AG09319 (cell line): ENCODE results near the gene PLEKHA1.

Source experiments
- DNase-seq: peaks from one replicate; pipeline ENCODE4 v3.0.0-alpha.2; 2010; ENCODE audit warnings: low read depth; ENCODE audit errors: extremely low read depth
- TF ChIP-seq, protein P1 (sequence below): IDR thresholded peaks from 2 replicates; pipeline ENCODE4 v1.5.1; 2011; ENCODE audit warnings: low read depth, mild to moderate bottlenecking, inconsistent platforms, low read length, moderate library complexity

The PLEKHA1 gene

DNA sequence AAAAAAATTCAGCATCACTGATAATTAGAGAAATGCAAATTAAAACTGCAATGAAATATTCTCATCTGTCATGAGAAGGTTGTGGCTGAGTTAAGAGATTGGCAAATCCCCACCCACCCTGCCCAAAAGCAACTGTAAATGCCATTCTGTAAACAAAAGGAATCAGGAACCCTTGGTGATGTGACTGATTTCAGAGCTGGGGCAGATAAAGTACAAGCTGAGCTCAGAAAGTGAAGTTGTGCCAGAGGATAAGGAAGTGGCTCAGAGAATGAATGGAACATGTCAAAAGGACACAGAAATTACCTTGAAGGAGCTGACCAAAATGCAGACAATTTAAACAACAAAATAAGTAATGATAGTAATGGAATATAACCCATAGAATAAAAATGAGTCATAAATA lies 47.2 kb downstream of the PLEKHA1 start:
- no peak for DNase-seq
- TF ChIP-seq, protein P1, sequence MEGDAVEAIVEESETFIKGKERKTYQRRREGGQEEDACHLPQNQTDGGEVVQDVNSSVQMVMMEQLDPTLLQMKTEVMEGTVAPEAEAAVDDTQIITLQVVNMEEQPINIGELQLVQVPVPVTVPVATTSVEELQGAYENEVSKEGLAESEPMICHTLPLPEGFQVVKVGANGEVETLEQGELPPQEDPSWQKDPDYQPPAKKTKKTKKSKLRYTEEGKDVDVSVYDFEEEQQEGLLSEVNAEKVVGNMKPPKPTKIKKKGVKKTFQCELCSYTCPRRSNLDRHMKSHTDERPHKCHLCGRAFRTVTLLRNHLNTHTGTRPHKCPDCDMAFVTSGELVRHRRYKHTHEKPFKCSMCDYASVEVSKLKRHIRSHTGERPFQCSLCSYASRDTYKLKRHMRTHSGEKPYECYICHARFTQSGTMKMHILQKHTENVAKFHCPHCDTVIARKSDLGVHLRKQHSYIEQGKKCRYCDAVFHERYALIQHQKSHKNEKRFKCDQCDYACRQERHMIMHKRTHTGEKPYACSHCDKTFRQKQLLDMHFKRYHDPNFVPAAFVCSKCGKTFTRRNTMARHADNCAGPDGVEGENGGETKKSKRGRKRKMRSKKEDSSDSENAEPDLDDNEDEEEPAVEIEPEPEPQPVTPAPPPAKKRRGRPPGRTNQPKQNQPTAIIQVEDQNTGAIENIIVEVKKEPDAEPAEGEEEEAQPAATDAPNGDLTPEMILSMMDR, result no peak

DNA sequence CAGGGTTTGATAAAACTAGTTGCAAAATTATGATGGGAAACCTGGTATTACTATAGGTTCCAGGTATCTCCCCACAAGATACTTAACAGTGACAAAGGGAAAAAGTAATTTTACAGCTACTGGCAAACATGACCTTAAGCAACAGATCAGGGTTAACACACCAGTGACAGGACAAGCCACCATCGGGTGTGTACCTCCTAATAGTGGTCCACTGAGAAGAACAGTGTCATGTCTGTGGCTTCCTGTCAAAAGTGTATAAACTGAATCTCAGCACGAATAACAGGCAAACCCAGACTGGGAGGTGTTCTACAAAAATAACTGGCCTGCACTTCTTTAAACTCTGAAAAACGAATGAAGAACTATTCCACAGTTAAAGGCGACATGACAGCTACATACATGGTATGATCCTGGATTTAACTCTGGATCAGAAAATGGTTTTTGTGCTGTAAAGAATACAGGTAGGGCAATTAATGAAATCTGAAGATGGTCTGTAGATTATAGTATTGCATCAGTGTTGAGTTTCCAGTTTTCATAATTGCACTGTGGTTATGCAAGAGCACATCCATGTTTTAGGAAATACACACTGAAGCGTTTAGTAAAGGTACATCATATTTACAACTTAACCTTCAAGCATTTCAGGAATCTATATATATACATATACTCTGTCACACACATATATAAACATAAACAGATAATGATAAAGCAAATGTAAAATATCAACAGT lies 47.9 kb downstream of the PLEKHA1 start:
- TF ChIP-seq, protein P1, result no peak
- no peak for DNase-seq

DNA sequence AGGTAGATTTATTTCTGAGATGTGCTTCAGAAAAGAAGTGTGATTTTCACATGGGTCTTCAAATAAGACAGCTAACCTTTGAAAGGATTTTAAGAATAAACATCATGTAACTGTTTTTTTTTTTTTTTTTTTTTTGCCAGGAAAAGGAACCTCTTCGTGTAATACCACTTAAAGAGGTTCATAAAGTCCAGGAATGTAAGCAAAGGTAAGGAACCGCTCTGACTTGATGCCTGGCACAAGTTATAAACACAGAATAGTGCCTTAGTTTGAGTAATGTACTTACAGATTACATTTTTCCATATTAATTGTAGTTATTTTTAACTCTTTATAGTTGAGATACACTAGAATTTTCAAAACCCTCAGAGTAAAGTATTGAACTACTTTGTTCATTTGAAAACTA lies 49.6 kb downstream of the PLEKHA1 start:
- TF ChIP-seq, protein P1, result no peak

DNA sequence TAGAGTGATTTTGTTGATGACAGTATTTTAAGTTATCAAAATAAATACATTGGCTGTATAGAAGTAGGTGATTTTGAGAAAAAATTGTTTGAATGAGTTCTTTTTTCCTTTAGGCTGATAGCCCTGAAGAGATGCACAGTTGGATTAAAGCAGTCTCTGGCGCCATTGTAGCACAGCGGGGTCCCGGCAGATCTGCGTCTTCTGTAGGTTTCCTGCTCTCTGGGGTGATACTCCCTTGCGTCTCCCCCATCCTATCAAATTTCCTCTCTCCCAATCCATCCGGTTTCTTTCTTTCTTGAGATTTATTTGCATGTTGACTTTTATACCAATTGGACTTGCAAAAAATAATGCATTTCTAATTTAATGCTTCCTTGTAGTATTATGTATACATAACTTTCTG lies 52.3 kb downstream of the PLEKHA1 start:
- DNase-seq, result no peak
- TF ChIP-seq, protein P1, result no peak

More for the DNA sequence above, 49.6 kb downstream of the PLEKHA1 start:
- DNase-seq, result no peak

DNA sequence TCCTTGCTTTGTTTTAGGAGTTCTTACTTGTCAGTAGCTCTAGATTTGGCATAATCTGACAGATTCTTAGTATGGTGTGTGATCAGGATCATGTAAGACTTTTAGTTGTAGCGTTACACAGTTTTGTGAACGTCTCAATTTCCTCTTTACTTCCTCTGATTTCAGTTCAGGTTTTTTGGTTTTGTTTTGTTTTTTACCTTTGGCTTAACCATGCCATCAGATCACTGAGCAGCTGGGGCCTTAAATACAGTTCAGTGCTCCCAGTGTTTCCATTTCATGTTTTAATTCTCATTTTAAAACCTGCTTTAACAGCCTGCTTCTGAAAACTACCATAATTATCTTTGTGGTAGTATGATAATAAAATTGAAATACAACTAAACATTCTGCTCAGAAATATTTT lies 52.8 kb downstream of the PLEKHA1 start:
- TF ChIP-seq, protein P1, result no peak
- DNase-seq, result no peak

DNA sequence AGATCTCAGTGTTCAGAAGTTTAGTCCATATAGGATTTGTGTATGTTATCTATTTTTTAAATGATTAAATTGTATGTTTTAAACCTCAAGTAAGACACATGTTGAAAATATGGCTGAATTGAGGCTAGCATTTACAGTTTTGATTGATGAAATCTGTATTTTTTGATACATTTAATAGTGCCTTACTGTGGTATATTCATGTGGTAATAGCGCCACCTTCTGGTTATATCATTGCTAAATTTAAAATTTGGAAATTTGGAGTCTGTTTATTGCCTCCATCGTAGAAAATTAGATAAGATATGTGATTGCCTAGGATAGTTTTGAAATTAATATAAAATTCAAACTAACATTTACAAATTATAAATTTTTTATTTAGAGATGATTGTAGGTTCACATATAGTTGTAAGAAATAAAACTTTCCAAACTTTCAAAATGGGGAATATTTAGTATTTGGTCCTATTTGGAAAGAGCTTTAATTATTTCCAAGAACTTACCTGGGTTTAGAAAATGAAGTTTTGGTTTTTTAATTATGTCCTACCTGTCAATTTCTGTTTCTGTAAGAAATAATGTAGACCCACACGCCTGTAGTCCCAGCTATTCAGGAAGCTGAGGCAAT lies 60.8 kb downstream of the PLEKHA1 start:
- DNase-seq, result no peak
- TF ChIP-seq, protein P1, result peak; percentile 42

DNA sequence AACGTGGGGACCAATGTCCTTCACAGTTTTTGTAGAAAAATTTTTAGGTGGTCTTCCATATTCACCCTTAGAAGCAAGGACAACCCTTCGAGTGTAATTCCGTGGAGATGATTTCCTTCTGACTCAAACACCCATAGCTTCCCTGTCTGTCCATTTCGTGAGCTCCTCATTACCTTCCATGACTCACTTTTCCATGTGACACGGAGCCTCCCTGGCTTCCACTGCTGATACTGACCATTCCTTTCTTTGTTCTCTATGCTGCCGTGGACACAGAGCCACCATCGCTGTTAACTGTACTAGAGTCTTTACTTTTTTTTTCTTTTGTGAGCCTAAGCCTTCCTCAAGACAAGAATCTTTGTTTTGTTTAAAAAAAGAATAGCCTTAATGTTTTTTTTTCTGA lies 67.5 kb downstream of the PLEKHA1 start:
- no peak for DNase-seq

More for the DNA sequence above, 67.5 kb downstream of the PLEKHA1 start:
- TF ChIP-seq, protein P1, result no peak
